MM.1S (cell line): ENCODE results near the gene ANAPC4.

Experiments
- DNase-seq: peaks from one replicate; pipeline ENCODE4 v3.0.0-alpha.2; 2015
- H2AFZ ChIP-seq: fragments of 300-600 bp; sonication (generic); 2 replicates; pipeline ENCODE4 v1.6.0; 2016; ENCODE audit warnings: antibody characterized with exemption, low read length
- H3F3A ChIP-seq: fragments of 300-600 bp; sonication (generic); 2 replicates; pipeline ENCODE4 v1.6.1; 2016; ENCODE audit warnings: mild to moderate bottlenecking, antibody characterized with exemption, low read length, moderate library complexity, mixed read lengths; ENCODE audit not compliant: insufficient read depth
- H3K27ac ChIP-seq: fragments of 300-600 bp; sonication (generic); 2 replicates; pipeline ENCODE4 v1.5.1; 2016; ENCODE audit warnings: mild to moderate bottlenecking, low read length
- H3K27me3 ChIP-seq: fragments of 300-600 bp; sonication (generic); replicated peaks from 2 replicates; pipeline ENCODE4 v1.6.0; 2016; ENCODE audit warnings: low read length; ENCODE audit not compliant: insufficient read depth
- H3K36me3 ChIP-seq: fragments of 300-600 bp; sonication (generic); replicated peaks from 2 replicates; pipeline ENCODE4 v1.6.1; 2016; ENCODE audit warnings: mild to moderate bottlenecking, low read length, mixed read lengths; ENCODE audit not compliant: insufficient read depth
- H3K4me1 ChIP-seq: fragments of 300-600 bp; sonication (generic); 2 replicates; pipeline ENCODE4 v1.6.1; 2016; ENCODE audit warnings: low read length, mixed read lengths
- H3K4me2 ChIP-seq: fragments of 300-600 bp; sonication (generic); 2 replicates; pipeline ENCODE4 v1.6.0; 2016; ENCODE audit warnings: low read depth, low read length
- H3K4me3 ChIP-seq: fragments of 300-600 bp; sonication (generic); 2 replicates; pipeline ENCODE4 v1.5.1; 2016; ENCODE audit warnings: low read length, mixed read lengths
- H3K79me2 ChIP-seq: fragments of 300-600 bp; sonication (generic); 2 replicates; pipeline ENCODE4 v1.6.1; 2016; ENCODE audit warnings: mixed run types, low read length, mixed read lengths
- H3K9ac ChIP-seq: fragments of 300-600 bp; sonication (generic); 2 replicates; pipeline ENCODE4 v1.6.1; 2016; ENCODE audit warnings: low read length, mixed read lengths
- H3K9me2 ChIP-seq: fragments of 300-600 bp; sonication (generic); replicated peaks from 2 replicates; pipeline ENCODE4 v1.6.1; 2016; ENCODE audit warnings: mild to moderate bottlenecking, low read length, mixed read lengths; ENCODE audit not compliant: insufficient read depth
- H3K9me3 ChIP-seq: fragments of 300-600 bp; sonication (generic); replicated peaks from 2 replicates; pipeline ENCODE4 v1.6.1; 2016; ENCODE audit warnings: mild to moderate bottlenecking, low read length, mixed read lengths; ENCODE audit not compliant: insufficient read depth
- H4K20me1 ChIP-seq: fragments of 300-600 bp; sonication (generic); 2 replicates; pipeline ENCODE4 v1.6.1; 2016; ENCODE audit warnings: mild to moderate bottlenecking, low read length, moderate library complexity, mixed read lengths; ENCODE audit not compliant: insufficient read depth
- EZH2 ChIP-seq: fragments of 300-600 bp; sonication (generic); optimal IDR thresholded peaks from 2 replicates; pipeline ENCODE3; 2017; ENCODE audit warnings: low read depth, mild to moderate bottlenecking, antibody characterized with exemption, low read length, mixed read lengths
- EZH2phosphoT487 ChIP-seq: fragments of 300-600 bp; sonication (generic); IDR thresholded peaks from 2 replicates; pipeline ENCODE4 v1.6.1; 2018; ENCODE audit warnings: antibody characterized with exemption, low read length
- TF ChIP-seq, protein P1 (sequence below): fragments of 300-600 bp; sonication (generic); IDR thresholded peaks from 2 replicates; pipeline ENCODE4 v1.5.1; 2016; ENCODE audit warnings: antibody characterized with exemption, low read length, mixed read lengths

Gene ANAPC4

DNA sequence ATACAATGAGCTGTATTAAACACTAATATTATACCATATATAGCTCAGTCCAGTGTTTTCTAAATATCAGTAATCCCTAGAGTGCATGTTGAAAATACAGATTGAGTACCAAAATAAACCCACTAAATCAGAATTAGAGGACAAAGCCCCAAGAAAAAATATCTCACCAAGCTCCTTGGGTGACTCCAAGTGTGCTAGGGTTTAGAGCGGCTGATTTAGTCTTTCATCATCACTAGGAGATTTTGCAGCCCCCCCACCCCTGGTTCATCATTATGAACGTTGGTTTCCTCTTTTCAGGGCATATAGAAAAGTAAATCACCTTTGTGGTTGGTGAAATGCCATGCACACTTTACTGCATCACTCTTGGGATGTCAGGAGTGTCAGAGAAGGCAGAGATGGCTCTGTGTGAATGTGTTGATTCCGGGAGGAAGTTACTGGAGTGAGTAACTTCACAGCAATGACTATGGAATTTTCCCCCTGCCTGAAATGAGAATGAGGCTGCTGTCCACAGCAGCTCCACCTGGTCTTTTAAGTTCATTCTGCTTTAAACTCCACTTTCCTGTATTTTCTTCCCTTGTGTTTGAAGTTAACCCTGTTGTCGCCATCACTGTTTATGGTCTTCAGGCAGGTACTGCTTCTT, 25.2 kb upstream of the ANAPC4 start:
- no peak for DNase-seq
- no peak overlapping the region for H3K4me2 ChIP-seq
- no peaks in the 10 kb centered on the region for H3K9me2 ChIP-seq
- H3K4me3 ChIP-seq, result no peak overlapping the region
- H3K4me1 ChIP-seq, result no peaks in the 10 kb centered on the region
- no peaks in the 10 kb centered on the region for H4K20me1 ChIP-seq
- TF ChIP-seq EZH2, result no peak
- TF ChIP-seq EZH2phosphoT487, result no peak
- TF ChIP-seq, protein P1, sequence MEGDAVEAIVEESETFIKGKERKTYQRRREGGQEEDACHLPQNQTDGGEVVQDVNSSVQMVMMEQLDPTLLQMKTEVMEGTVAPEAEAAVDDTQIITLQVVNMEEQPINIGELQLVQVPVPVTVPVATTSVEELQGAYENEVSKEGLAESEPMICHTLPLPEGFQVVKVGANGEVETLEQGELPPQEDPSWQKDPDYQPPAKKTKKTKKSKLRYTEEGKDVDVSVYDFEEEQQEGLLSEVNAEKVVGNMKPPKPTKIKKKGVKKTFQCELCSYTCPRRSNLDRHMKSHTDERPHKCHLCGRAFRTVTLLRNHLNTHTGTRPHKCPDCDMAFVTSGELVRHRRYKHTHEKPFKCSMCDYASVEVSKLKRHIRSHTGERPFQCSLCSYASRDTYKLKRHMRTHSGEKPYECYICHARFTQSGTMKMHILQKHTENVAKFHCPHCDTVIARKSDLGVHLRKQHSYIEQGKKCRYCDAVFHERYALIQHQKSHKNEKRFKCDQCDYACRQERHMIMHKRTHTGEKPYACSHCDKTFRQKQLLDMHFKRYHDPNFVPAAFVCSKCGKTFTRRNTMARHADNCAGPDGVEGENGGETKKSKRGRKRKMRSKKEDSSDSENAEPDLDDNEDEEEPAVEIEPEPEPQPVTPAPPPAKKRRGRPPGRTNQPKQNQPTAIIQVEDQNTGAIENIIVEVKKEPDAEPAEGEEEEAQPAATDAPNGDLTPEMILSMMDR, result no peak
- no peaks in the 10 kb centered on the region for H3K79me2 ChIP-seq
- H3F3A ChIP-seq, result no peaks in the 10 kb centered on the region
- H3K36me3 ChIP-seq, result no peaks in the 10 kb centered on the region
- H3K9me3 ChIP-seq, result no peaks in the 10 kb centered on the region
- no peak overlapping the region for H3K27ac ChIP-seq
- no peak overlapping the region for H2AFZ ChIP-seq
- no peak overlapping the region for H3K9ac ChIP-seq
- no peaks in the 10 kb centered on the region for H3K27me3 ChIP-seq

DNA sequence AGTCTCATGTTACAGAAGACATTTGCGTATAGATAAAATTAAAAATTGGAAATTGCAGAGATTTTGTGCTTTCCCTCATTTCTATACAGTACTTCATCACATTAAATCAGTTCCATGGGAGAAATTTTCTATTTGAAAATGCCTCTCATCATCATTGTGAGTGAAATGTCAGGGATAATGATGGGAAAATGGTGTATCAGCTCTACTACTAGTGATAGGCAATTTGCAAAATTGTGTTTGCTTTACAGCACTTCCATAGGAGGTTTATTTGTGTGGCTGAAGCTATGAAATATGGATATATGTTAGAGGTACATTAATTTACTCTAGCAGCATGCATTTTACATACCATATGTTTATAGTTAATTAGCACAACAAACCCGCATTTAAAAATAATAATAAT, 21.0 kb upstream of the ANAPC4 start:
- no peaks in the 10 kb centered on the region for H3K4me1 ChIP-seq
- no peak for TF ChIP-seq EZH2phosphoT487
- TF ChIP-seq, protein P1, result no peak
- TF ChIP-seq EZH2, result no peak
- H3K9me2 ChIP-seq, result no peaks in the 10 kb centered on the region
- H3K36me3 ChIP-seq, result no peaks in the 10 kb centered on the region
- no peak overlapping the region for H3K4me2 ChIP-seq
- DNase-seq, result no peak
- no peaks in the 10 kb centered on the region for H3K27me3 ChIP-seq
- H3F3A ChIP-seq, result no peaks in the 10 kb centered on the region
- H2AFZ ChIP-seq, result no peak overlapping the region
- no peaks in the 10 kb centered on the region for H3K79me2 ChIP-seq
- H4K20me1 ChIP-seq, result no peaks in the 10 kb centered on the region
- H3K9me3 ChIP-seq, result no peaks in the 10 kb centered on the region
- H3K27ac ChIP-seq, result no peak overlapping the region
- H3K4me3 ChIP-seq, result no peak overlapping the region
- no peak overlapping the region for H3K9ac ChIP-seq

DNA sequence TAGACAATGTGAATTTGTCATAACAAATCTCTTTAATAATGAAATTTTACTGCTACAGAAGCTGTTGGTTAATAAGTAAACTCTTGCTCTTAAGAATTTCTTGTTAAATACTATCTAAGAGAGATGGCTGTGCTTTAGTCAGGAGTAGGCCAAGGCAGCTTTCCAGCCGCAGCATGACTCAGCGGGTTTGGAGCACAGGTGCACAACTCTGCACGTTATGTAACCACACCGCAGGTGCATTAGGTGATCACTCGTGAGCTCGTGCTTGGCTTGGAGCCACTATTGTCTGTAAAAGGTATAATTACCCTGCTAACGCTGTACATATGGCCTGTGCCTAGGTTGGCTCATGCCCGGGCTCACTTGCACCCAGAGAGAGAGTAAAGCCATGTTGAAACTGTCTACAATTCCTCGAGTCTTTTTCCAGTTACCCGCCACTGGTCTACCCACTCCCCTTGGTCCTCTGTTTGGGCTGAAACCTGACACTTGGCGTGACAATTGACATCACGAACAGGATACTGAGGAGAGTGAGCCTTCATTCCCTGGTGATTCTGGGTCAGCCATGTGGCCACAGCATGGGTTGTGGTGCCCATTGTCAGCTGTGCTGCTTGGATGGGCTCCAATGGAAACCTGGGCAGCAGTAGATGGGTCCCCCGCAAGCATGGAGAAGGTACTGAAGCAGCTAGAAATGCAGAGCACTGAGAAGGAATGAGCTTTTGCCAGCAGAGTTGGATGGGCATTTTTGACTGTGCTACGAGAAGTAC, 18.4 kb upstream of the ANAPC4 start:
- Histone ChIP-seq H2AFZ (no peak overlapping the region), H3K27ac (no peak overlapping the region), H3K9ac (no peak overlapping the region), H3K27me3 (no peaks in the 10 kb centered on the region), H3K79me2 (no peaks in the 10 kb centered on the region), H3K4me2 (no peak overlapping the region), H4K20me1 (no peaks in the 10 kb centered on the region), H3F3A (no peaks in the 10 kb centered on the region), H3K9me3 (no peaks in the 10 kb centered on the region), H3K36me3 (no peaks in the 10 kb centered on the region), H3K9me2 (no peaks in the 10 kb centered on the region), H3K4me1 (no peaks in the 10 kb centered on the region), H3K4me3 (no peak overlapping the region)
- no peak for TF ChIP-seq EZH2phosphoT487
- TF ChIP-seq, protein P1, result no peak
- no peak for TF ChIP-seq EZH2
- DNase-seq, result no peak
